GM23248 (cell line): ENCODE data around the gene USP25.

Source experiments
- EZH2 ChIP-seq: fragments of 200-600 bp; sonication (generic); IDR thresholded peaks from 2 replicates; pipeline ENCODE4 v1.6.1; 2018; ENCODE audit warnings: antibody characterized with exemption, mild to moderate bottlenecking; ENCODE audit not compliant: insufficient read depth, poor library complexity, severe bottlenecking
- EZH2phosphoT487 ChIP-seq: fragments of 200-600 bp; sonication (generic); IDR thresholded peaks from 2 replicates; pipeline ENCODE4 v1.6.1; 2018; ENCODE audit warnings: antibody characterized with exemption, moderate library complexity, mild to moderate bottlenecking, low read depth; ENCODE audit not compliant: insufficient read depth

DNA sequence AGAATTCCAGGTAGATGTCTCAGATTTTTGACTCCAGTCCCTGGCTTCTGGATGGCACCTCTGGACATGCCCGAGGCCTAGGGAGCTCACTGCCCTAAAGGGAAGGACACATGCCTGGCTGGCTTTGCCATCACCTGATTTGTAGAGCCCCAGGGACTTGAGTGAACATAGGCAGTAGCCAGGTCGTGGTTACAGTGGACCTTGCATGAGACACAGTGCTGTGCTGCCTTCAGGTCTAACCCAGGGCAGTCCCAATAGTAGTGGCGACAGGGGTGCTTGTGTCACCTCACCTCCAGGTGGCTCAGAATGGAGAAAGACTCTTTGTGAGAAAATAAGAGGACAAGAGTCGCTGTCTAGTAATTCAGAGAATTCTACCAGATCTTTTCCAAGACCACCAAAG lies 166.7 kb downstream of the USP25 start:
- TF ChIP-seq EZH2 (no peak), EZH2phosphoT487 (no peak)
